ENCODE results near the gene MGRN1. TPM values are rescaled to one million over a fixed set of nuclear protein-coding genes. Genes with fewer than 3 reads are reported as not detected.
"Not testable (repeated sequence)": the region's sequence is repeated elsewhere in the genome, so short reads cannot be mapped to it uniquely, and the experiment has no call there.

Gene MGRN1
- total and polyA plus RNA-seq, 2 donors (not counting 1 experiment from before 2014, with no cell fraction given): 22.7 to 89.2 TPM

DNA sequence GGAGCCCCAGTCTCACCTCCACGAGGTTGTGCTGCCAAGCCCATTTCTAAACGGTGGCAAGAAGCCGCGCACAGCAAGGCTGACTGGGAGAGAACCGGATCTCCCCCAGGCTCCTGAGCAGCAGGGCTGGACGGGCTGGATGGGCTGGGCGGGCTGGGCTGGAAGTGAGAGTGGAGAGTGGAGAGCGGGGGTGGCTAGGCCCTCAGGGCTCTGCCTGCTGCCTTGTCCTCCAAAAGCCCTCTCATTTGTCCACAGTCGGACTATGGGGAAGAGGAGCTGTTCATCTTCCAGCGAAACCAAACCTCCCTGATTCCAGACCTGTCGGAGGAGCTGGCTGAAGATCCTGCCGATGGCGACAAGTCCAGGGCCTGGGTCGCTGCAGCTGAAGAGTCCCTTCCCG is 112.9 kb downstream of the MGRN1 start:
- no peak overlapping the region for H2AFZ ChIP-seq (ENCODE audit: insufficient read depth, low read depth, low read length, poor library complexity, severe bottlenecking)
- H3K9me3 ChIP-seq (ENCODE audit: control extremely low read depth in 1 of 3, control insufficient read depth in 2 of 3, insufficient read depth in 1 of 3, low read length in 2 of 3): no peaks in the 10 kb centered on the region
- H3K4me1 ChIP-seq (ENCODE audit: control insufficient read depth in 2 of 2, insufficient read depth in 2 of 2, low read length in 2 of 2): peaks cover 10 to 13% of the 10 kb centered on the region in 2 donors
- Mint-ChIP-seq H3K27me3 (no peaks in the 10 kb centered on the region), H3K4me1 (peaks cover 17% of the 10 kb centered on the region), H3K4me3 (no peak overlapping the region), H3K27ac (no peak overlapping the region), H3K9me3 (ENCODE audit: insufficient read depth) (no peaks in the 10 kb centered on the region)
- no peak overlapping the region for H3K4me3 ChIP-seq (ENCODE audit: control extremely low read depth in 1 of 5, extremely low read depth in 1 of 5, insufficient read depth in 1 of 5, low read depth in 2 of 5, low read length in 4 of 5)
- ATAC-seq (ENCODE audit: low read depth) (no peak), DNase-seq (no peak)
- 90% methylated on average over 15 of the region's 15 CpGs for WGBS (ENCODE audit: insufficient coverage)
- ChIA-PET POLR2A (no interaction called here), CTCF (no interaction called here)
- intact Hi-C loops (cut with micrococcal nuclease): no loop called here
- H3K27ac ChIP-seq (ENCODE audit: low read length in 2 of 2): no peak overlapping the region
- H3K4me2 ChIP-seq (replicated peaks; ENCODE audit: low read depth, low read length, poor library complexity, severe bottlenecking): no peak overlapping the region
- TF ChIP-seq EZH2 (IDR thresholded peaks at IDR 0.05; ENCODE audit: borderline replicate concordance, insufficient read depth, low read depth, low read length, poor library complexity, severe bottlenecking): no peak
- TF ChIP-seq, protein P1, sequence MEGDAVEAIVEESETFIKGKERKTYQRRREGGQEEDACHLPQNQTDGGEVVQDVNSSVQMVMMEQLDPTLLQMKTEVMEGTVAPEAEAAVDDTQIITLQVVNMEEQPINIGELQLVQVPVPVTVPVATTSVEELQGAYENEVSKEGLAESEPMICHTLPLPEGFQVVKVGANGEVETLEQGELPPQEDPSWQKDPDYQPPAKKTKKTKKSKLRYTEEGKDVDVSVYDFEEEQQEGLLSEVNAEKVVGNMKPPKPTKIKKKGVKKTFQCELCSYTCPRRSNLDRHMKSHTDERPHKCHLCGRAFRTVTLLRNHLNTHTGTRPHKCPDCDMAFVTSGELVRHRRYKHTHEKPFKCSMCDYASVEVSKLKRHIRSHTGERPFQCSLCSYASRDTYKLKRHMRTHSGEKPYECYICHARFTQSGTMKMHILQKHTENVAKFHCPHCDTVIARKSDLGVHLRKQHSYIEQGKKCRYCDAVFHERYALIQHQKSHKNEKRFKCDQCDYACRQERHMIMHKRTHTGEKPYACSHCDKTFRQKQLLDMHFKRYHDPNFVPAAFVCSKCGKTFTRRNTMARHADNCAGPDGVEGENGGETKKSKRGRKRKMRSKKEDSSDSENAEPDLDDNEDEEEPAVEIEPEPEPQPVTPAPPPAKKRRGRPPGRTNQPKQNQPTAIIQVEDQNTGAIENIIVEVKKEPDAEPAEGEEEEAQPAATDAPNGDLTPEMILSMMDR (IDR thresholded peaks at IDR 0.05): no peak
- peaks cover 13% of the 10 kb centered on the region for H3K79me2 ChIP-seq (ENCODE audit: control insufficient read depth, insufficient read depth, low read length)
- H3K27me3 ChIP-seq (replicated peaks in 1 of 4; ENCODE audit: control extremely low read depth in 1 of 4, control insufficient read depth in 3 of 4, insufficient read depth in 4 of 4, low read length in 3 of 4): peaks cover 0 to 2% (median 0%) of the 10 kb centered on the region in 4 experiments
- H3K36me3 ChIP-seq (replicated peaks in 1 of 2; ENCODE audit: control extremely low read depth in 1 of 2, control insufficient read depth in 1 of 2, extremely low read depth in 1 of 2, insufficient read depth in 2 of 2, low read length in 1 of 2): no peaks in the 10 kb centered on the region
- no peaks in the 10 kb centered on the region for H4K20me1 ChIP-seq (ENCODE audit: control insufficient read depth, insufficient read depth, low read length, poor library complexity, severe bottlenecking)
- no peak overlapping the region for H3K9ac ChIP-seq (ENCODE audit: low read length)

DNA sequence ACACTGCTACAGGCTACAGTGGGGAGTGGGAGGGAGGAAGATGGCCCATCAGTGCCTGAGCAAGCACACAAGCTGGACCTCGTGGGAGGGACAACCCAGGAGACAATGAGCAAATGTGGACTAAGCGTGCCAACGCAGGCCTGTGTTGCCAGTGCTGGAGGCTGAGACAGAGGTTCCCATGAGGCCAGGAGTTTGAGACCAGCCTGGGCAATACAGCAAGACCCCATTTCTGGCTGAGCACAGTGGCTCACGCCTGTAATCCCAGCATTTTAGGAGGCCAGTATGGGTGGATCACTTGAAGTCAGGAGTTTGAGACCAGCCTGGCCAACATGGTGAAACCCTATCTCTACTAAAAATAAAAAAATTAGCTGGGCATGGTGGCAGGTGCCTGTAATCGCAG is 113.7 kb downstream of the MGRN1 start:
- POLR2A ChIA-PET; H3K79me2 ChIP-seq (ENCODE audit: control insufficient read depth, insufficient read depth, low read length); H3K36me3 ChIP-seq (replicated peaks in 1 of 2; ENCODE audit: control extremely low read depth in 1 of 2, control insufficient read depth in 1 of 2, extremely low read depth in 1 of 2, insufficient read depth in 2 of 2, low read length in 1 of 2); H3K27me3 Mint-ChIP-seq; DNase-seq; intact Hi-C loops (cut with micrococcal nuclease); H3K9me3 Mint-ChIP-seq (ENCODE audit: insufficient read depth); H4K20me1 ChIP-seq (ENCODE audit: control insufficient read depth, insufficient read depth, low read length, poor library complexity, severe bottlenecking); H3K4me2 ChIP-seq (replicated peaks; ENCODE audit: low read depth, low read length, poor library complexity, severe bottlenecking); H3K27ac ChIP-seq (ENCODE audit: low read length in 2 of 2); H3K9ac ChIP-seq (ENCODE audit: low read length); ATAC-seq (ENCODE audit: low read depth); H2AFZ ChIP-seq (ENCODE audit: insufficient read depth, low read depth, low read length, poor library complexity, severe bottlenecking); H3K9me3 ChIP-seq (ENCODE audit: control extremely low read depth in 1 of 3, control insufficient read depth in 2 of 3, insufficient read depth in 1 of 3, low read length in 2 of 3); H3K27me3 ChIP-seq (replicated peaks in 1 of 4; ENCODE audit: control extremely low read depth in 1 of 4, control insufficient read depth in 3 of 4, insufficient read depth in 4 of 4, low read length in 3 of 4); H3K4me3 ChIP-seq (ENCODE audit: control extremely low read depth in 1 of 5, extremely low read depth in 1 of 5, insufficient read depth in 1 of 5, low read depth in 2 of 5, low read length in 4 of 5); H3K27ac Mint-ChIP-seq; CTCF ChIA-PET; H3K4me3 Mint-ChIP-seq: not testable (repeated sequence)
- peaks cover 15% of the 10 kb centered on the region for H3K4me1 Mint-ChIP-seq
- H3K4me1 ChIP-seq (ENCODE audit: control insufficient read depth in 2 of 2, insufficient read depth in 2 of 2, low read length in 2 of 2): peaks cover 8 to 12% of the 10 kb centered on the region in 2 donors
- 96% methylated on average over 3 of the region's 5 CpGs for WGBS (ENCODE audit: insufficient coverage)

Small RNAs within 50 kb of the gene (small RNA-seq; reads per million reads assigned to genes)
- gene MIR6769A (ENCODE audit: insufficient read length, low read depth, low replicate concordance) (not detected), gene RN7SL850P (ENCODE audit: insufficient read length, low read depth, low replicate concordance) (not detected)

Other genes with a start within 250 kb of the MGRN1 start
- 114 and 117 TPM in 2 replicates for gene CORO7, start 208.2 kb upstream of the MGRN1 start, total RNA-seq
- gene CORO7, start 208.2 kb upstream of the MGRN1 start, polyA plus RNA-seq: 230 and 242 TPM in 2 replicates
- gene DNAJA3, start 199.0 kb upstream of the MGRN1 start, total RNA-seq: 59.3 and 68.1 TPM in 2 replicates
- gene DNAJA3, start 199.0 kb upstream of the MGRN1 start, polyA plus RNA-seq: 65.2 and 67.7 TPM in 2 replicates
- 46.7 and 48.6 TPM in 2 replicates for gene NMRAL1, start 150.2 kb upstream of the MGRN1 start, total RNA-seq
- 42.6 and 68.8 TPM in 2 replicates for gene NMRAL1, start 150.2 kb upstream of the MGRN1 start, polyA plus RNA-seq
- 36.5 TPM in 2 replicates for gene HMOX2, start 148.4 kb upstream of the MGRN1 start, total RNA-seq
- gene HMOX2, start 148.4 kb upstream of the MGRN1 start, polyA plus RNA-seq: 21.8 and 39.0 TPM in 2 replicates
- gene CDIP1, start 86.1 kb upstream of the MGRN1 start, total RNA-seq: 18.0 and 20.3 TPM in 2 replicates
- gene CDIP1, start 86.1 kb upstream of the MGRN1 start, polyA plus RNA-seq: 12.8 and 12.9 TPM in 2 replicates
- 0.66 and 0.79 TPM in 2 replicates for gene C16orf96, start 68.5 kb upstream of the MGRN1 start, total RNA-seq
- 0.31 and 0.40 TPM in 2 replicates for gene C16orf96, start 68.5 kb upstream of the MGRN1 start, polyA plus RNA-seq
- 31.7 and 36.6 TPM in 2 replicates for gene UBALD1, start 9.9 kb upstream of the MGRN1 start, total RNA-seq
- gene UBALD1, start 9.9 kb upstream of the MGRN1 start, polyA plus RNA-seq: 25.6 and 35.4 TPM in 2 replicates
- 38.5 and 43.2 TPM in 2 replicates for gene NUDT16L1, start 68.7 kb downstream of the MGRN1 start, total RNA-seq
- gene NUDT16L1, start 68.7 kb downstream of the MGRN1 start, polyA plus RNA-seq: 47.1 and 59.2 TPM in 2 replicates
- gene ANKS3, start 109.4 kb downstream of the MGRN1 start, total RNA-seq: 31.9 and 36.2 TPM in 2 replicates
- 26.5 and 38.4 TPM in 2 replicates for gene ANKS3, start 109.4 kb downstream of the MGRN1 start, polyA plus RNA-seq
- 0.19 and 0.44 TPM in 2 replicates for gene DNAAF8, start 109.7 kb downstream of the MGRN1 start, total RNA-seq
- gene DNAAF8, start 109.7 kb downstream of the MGRN1 start, polyA plus RNA-seq: 0.09 TPM in 1 of 2 replicates, not detected in the other
- gene ZNF500, start 142.3 kb downstream of the MGRN1 start, total RNA-seq: 26.5 and 35.7 TPM in 2 replicates
- gene ZNF500, start 142.3 kb downstream of the MGRN1 start, polyA plus RNA-seq: 11.0 and 12.0 TPM in 2 replicates
- gene SEPTIN12, start 163.5 kb downstream of the MGRN1 start, total RNA-seq: not detected in 2 replicates
- 0.07 TPM in 1 of 2 replicates, not detected in the other for gene SEPTIN12, start 163.5 kb downstream of the MGRN1 start, polyA plus RNA-seq
- not detected in 2 replicates for gene SMIM22, start 170.5 kb downstream of the MGRN1 start, total RNA-seq
- gene SMIM22, start 170.5 kb downstream of the MGRN1 start, polyA plus RNA-seq: not detected in 2 replicates
- gene ROGDI, start 177.8 kb downstream of the MGRN1 start, total RNA-seq: 9.2 and 10.5 TPM in 2 replicates
- gene ROGDI, start 177.8 kb downstream of the MGRN1 start, polyA plus RNA-seq: 31.9 and 34.9 TPM in 2 replicates
- 137 and 147 TPM in 2 replicates for gene GLYR1, start 222.5 kb downstream of the MGRN1 start, total RNA-seq
- gene GLYR1, start 222.5 kb downstream of the MGRN1 start, polyA plus RNA-seq: 34.0 and 40.6 TPM in 2 replicates
- 38.1 and 41.9 TPM in 2 replicates for gene UBN1, start 222.7 kb downstream of the MGRN1 start, total RNA-seq
- gene UBN1, start 222.7 kb downstream of the MGRN1 start, polyA plus RNA-seq: 16.6 and 23.7 TPM in 2 replicates

All from B cell (primary cell).